Thyroid gland (tissue), 4 donors: ENCODE data around the gene GRIPAP1.

ENCODE experiments used
- CTCF ChIP-seq, 6 experiments: fragments of 200-600 bp in 3 of 6; fragments of 450-650 bp in 3 of 6; sonication (generic) in 3 of 6; IDR thresholded peaks; one replicate each; pipeline ENCODE4 v1.5.1; 2016 to 2019; ENCODE audit warnings: antibody characterized with exemption in 6 of 6, mild to moderate bottlenecking in 2 of 6, inconsistent platforms in 1 of 6, moderate library complexity in 1 of 6
- POLR2A ChIP-seq, 2 donors: fragments of 450-650 bp; IDR thresholded peaks; one replicate each; pipeline ENCODE4 v1.6.1; 2017; ENCODE audit warnings: antibody characterized with exemption in 2 of 2, mild to moderate bottlenecking in 2 of 2, moderate library complexity in 1 of 2

- TF ChIP-seq CTCF (IDR thresholded peaks at IDR 0.05) (no peak), POLR2A (IDR thresholded peaks at IDR 0.05) (no peak)
Measured at GRCh38 chrX:48940404-48940955, 61.6 kb downstream of the GRIPAP1 start.
